Measurements from ENCODE around the gene MAP3K5.
"Not testable (repeated sequence)": the region's sequence is repeated elsewhere in the genome, so short reads cannot be mapped to it uniquely, and the experiment has no call there.

MAP3K5 gene, protein sequence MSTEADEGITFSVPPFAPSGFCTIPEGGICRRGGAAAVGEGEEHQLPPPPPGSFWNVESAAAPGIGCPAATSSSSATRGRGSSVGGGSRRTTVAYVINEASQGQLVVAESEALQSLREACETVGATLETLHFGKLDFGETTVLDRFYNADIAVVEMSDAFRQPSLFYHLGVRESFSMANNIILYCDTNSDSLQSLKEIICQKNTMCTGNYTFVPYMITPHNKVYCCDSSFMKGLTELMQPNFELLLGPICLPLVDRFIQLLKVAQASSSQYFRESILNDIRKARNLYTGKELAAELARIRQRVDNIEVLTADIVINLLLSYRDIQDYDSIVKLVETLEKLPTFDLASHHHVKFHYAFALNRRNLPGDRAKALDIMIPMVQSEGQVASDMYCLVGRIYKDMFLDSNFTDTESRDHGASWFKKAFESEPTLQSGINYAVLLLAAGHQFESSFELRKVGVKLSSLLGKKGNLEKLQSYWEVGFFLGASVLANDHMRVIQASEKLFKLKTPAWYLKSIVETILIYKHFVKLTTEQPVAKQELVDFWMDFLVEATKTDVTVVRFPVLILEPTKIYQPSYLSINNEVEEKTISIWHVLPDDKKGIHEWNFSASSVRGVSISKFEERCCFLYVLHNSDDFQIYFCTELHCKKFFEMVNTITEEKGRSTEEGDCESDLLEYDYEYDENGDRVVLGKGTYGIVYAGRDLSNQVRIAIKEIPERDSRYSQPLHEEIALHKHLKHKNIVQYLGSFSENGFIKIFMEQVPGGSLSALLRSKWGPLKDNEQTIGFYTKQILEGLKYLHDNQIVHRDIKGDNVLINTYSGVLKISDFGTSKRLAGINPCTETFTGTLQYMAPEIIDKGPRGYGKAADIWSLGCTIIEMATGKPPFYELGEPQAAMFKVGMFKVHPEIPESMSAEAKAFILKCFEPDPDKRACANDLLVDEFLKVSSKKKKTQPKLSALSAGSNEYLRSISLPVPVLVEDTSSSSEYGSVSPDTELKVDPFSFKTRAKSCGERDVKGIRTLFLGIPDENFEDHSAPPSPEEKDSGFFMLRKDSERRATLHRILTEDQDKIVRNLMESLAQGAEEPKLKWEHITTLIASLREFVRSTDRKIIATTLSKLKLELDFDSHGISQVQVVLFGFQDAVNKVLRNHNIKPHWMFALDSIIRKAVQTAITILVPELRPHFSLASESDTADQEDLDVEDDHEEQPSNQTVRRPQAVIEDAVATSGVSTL (N-terminal part only)

DNA sequence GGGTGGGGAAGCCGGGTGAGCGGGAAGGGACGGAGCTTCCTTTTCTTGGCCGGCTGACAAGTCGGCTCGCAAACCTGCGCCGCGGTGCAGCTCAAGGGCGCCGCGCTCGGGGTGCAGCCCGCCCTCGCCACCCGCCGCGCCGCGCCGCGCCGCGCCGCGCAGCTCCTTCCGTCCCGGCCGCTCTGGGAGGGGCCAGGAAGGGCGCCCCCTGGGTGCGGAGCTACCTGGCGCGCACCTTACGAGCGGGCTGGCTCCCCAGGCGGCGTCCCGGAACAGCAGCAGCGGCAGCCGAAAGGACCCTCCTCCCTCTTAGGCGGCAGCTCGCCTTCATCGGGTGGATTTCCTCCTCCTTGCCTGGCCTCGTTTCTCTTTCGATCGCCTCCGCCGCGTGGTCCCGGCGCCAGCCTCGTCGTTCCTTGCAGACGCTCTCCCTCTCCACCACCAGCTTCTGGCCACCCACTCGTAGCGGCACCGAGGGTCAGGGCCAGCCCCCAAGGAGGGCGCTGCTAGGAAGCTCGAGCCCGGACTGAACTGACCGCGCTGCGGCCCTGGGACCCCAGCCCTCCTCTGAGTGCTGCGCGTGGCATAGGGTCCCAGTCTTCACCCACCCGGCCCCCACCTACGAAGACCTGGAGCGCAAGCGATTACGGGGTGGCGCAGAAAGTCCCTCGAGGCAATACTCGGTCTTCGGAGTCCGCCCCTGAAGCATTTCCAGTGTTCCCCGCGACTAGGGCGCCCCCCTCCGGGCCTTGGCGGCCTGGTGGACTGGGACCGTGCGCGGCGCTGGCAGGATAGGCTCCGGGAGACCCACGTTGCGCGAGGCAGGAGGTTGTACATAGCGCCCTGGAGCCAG is at the start of gene MAP3K5:
MAP3K5 (minus strand) TSS at position 68 of the 853 bp plus-strand sequence. CDS start 320 bp downstream, outside the sequence.
- peak; percentile 39 for DNase-seq (ENCODE audit: insufficient read length, low spot score)
- TF ChIP-seq POLR2A (IDR thresholded peaks at IDR 0.05; ENCODE audit: low read depth, low read length) = peak; percentile 40; the same call in 1 of the 2 replicates
- FAIRE-seq = no peak

DNA sequence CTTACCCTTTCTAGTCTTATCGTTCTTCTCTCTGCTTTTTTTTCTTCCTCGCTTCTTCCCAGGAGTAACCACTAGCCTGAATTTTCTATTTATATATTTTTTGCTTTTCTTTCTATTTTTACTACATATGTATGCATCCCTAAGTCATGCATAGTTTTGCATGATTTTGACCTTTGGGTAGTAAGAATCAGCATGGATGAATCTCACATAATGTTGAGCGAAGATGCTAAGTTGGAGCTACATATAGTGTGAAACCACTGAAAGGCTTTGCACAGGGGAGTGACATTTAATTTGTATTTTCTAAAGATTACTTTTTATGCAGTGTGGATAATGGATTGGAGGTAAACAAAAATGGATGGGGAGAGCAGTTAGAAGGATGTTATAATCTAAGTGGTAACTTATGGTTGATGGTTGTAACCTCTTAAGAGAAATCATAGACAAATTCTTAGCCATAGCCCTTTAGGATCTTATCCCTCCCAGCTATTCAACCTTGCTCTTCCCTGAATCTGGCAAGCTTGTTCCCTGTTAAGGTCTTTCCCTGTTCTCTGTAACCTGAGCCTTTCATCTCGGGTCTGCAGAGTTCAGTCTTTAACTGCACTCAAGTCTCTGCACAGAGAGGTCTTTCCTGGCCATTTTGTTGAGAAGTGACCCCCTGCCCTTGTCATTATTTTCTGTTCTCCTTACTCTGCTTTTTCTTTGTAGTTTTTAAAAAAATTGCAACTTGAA is 48.2 kb upstream of the MAP3K5 start:
- FAIRE-seq (no peak), DNase-seq (ENCODE audit: insufficient read length, low spot score) (no peak)
- no peak for TF ChIP-seq POLR2A (IDR thresholded peaks at IDR 0.05; ENCODE audit: low read depth, low read length)

DNA sequence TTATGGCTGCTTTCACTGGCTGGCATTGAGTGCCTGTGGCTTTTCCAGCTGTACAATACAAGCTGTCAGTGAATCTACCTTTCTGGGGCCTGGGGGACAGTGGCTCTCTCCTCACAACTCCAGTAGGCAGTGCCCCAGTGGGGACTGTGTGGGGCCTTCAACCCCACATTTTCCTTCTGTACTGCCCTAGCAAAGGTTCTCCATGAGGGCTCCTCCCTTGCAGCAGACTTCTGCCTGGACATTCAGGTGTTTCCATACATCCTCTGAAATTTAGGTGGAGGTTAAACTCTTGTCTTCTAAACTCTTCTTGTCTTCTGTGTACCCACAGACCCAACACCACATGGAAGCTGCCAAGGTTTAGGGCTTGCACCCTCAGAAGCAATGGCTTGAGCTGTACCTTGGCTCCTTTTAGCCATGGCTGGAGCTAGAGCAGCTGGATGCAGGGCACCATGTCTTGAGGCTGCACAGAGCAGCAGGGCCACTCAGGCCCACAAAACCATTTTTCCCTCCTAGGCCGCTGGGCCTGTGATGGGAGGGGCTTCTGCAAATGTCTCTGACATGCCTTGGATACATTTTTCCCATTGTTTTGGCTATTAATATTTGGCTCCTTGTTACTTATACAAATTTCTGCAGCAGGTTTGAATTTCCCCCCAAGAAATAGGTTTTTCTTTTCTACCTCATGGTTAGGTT is 39.7 kb upstream of the MAP3K5 start:
- no peak for FAIRE-seq
- no peak for TF ChIP-seq POLR2A (IDR thresholded peaks at IDR 0.05; ENCODE audit: low read depth, low read length)

DNA sequence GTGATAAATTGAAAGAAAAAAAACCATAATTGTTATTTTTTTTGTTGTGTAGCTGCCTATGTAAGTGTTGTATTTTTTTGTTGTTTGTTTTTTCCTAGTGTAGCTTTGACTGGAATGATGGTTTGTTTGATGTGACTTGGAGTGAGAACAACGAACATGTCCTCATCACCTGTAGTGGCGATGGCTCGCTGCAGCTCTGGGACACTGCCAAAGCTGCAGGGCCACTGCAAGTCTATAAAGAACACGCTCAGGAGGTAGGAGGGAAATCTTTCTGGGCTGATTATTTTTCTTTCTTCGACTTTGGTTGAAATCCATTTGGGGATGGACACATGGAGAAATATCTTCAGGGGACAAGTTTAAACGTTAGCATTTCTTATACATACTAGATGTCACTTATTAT is 33.9 kb upstream of the MAP3K5 start:
- DNase-seq (ENCODE audit: insufficient read length, low spot score) (no peak), FAIRE-seq (no peak)
- no peak for TF ChIP-seq POLR2A (IDR thresholded peaks at IDR 0.05; ENCODE audit: low read depth, low read length)

More for the DNA sequence above, 39.7 kb upstream of the MAP3K5 start:
- DNase-seq (ENCODE audit: insufficient read length, low spot score) = no peak

DNA sequence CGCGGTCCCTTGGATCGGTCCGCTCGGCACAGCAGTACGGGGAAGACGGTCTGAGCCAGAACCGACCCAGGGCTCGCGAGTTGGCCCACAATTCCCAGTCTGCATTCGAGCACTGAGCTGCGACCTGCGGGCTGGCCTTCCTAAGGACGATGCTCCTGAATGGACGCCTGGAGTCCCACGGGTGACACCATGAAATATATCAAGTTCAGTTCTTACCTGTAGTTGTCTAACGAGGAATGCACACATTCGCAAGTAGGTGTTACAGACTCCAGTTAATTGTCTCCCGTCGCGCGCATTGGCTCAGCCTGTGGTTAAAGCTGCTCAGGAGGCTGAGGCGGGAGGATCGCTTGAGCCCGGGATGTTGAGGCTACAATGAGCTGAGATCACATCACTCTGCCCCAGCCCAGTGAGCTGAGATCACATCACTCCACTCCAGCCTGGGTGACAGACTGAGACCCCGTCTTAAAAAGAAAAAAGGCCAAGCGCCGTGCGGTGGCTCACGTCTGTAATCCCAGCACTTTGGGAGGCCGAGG is 30.9 kb upstream of the MAP3K5 start:
- DNase-seq (ENCODE audit: insufficient read length, low spot score) (no peak), FAIRE-seq (no peak)
- no peak for TF ChIP-seq POLR2A (IDR thresholded peaks at IDR 0.05; ENCODE audit: low read depth, low read length)

DNA sequence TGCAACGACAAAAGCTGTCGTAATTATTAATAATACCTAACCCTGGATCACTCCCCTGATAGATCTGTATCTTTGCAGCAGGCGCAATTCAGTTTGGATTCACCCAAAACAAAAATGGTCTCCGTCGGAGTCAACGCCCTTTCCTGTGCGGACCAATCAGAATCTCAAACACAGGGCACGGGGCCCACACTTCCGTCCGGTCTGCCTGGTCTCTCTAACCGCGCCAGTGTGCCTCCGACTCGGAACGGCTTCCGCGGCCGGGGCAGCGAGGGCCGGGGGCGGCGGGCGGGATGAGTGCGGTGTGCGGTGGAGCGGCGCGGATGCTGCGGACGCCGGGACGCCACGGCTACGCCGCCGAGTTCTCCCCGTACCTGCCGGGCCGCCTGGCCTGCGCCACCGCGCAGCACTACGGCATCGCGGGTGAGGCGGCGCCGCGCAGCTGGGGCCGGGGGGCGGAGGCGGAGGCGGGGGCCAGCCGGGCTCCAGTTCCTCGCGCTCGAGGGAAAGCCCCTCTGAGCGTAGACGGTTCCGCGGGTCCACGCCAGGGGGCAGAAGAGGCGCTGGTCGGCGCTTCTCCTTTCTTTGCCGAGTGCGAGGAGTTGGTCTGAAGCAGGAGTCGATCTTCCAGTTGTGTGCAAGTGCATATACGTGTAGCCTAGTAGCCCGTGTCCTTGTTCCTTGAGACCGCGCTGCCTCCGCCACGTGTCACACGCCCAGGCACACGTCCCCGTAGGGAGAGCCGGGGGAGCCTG is 30.3 kb upstream of the MAP3K5 start, which contains the start of gene PEX7:
PEX7 (plus strand) TSS at position 217 of the 752 bp plus-strand sequence; CDS start at position 291, 74 bp downstream.
- DNase-seq (ENCODE audit: insufficient read length, low spot score) = peak; percentile 59
- peak; percentile 81 for TF ChIP-seq POLR2A (IDR thresholded peaks at IDR 0.05; ENCODE audit: low read depth, low read length)
- FAIRE-seq = no peak

DNA sequence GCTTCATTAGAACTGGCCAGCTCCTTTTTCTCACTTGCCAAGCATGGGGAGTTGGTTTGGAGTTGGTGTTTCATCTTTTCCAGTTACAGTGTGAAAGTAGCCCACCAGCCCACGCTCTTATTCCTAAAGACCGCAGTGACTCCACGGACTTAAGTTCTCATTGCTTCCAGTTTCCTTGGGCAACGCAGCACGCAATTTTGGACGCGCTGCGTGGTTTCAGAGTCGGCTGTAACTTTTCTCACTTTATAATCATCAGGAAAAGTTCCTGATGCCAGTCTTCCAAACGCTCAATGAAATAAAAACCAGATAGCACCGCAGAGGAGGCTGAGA is 29.7 kb upstream of the MAP3K5 start:
- no peak for DNase-seq (ENCODE audit: insufficient read length, low spot score)
- no peak for FAIRE-seq
- TF ChIP-seq POLR2A (IDR thresholded peaks at IDR 0.05; ENCODE audit: low read depth, low read length) = no peak

DNA sequence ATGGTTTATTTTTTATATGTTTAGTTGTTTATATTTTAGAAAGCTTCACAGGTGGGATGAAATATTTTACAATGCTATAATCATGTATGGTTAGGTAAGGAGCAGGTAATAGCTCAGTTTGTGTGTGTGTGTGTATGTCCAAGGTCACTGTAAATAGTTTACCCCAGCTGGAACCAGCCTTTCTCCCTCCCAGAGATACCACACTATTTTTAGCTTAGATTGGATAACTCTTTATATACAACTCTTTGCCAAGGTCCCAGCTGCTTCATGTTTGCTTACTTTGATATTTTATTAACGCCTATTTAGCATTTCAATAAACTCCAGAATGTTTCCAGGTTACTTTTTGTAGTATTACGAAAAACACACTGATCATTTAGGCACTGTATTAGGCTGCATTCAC is 28.3 kb upstream of the MAP3K5 start:
- no peak for TF ChIP-seq POLR2A (IDR thresholded peaks at IDR 0.05; ENCODE audit: low read depth, low read length)
- FAIRE-seq (no peak), DNase-seq (ENCODE audit: insufficient read length, low spot score) (no peak)

DNA sequence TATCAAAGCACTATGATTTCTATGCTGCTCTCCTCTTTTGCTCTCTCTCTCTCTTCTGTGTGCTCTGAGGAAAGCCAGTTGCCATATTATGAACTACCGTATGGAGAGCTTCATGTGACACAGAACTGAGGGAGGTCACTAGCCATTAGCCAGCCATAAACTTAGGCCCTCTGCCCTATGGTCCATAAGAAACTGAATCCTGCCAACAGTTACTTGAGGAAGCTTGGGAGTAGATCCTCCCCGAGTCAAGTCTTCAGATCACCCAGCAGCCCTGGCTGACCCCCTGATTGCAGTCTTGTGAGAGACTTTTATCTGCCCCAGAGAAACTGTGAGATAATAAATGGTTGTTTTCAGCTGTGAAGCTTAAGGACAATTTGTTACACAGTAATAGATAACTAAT is 24.4 kb upstream of the MAP3K5 start:
- FAIRE-seq (no peak), DNase-seq (ENCODE audit: insufficient read length, low spot score) (no peak)
- no peak for TF ChIP-seq POLR2A (IDR thresholded peaks at IDR 0.05; ENCODE audit: low read depth, low read length)

DNA sequence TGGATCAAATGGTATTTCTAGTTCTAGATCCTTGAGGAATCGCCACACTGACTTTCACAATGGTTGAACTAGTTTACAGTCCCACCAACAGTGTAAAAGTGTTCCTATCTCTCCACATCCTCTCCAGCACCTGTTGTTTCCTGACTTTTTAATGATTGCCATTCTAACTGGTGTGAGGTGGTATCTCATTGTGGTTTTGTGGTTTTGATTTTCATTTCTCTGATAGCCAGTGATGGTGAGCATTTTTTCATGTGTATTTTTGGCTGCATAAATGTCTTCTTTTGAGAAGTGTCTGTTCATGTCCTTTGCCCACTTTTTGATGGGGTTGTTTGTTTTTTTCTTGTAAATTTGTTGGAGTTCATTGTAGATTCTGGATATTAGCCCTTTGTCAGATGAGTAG is 23.3 kb upstream of the MAP3K5 start:
- FAIRE-seq; DNase-seq (ENCODE audit: insufficient read length, low spot score): not testable (repeated sequence)

DNA sequence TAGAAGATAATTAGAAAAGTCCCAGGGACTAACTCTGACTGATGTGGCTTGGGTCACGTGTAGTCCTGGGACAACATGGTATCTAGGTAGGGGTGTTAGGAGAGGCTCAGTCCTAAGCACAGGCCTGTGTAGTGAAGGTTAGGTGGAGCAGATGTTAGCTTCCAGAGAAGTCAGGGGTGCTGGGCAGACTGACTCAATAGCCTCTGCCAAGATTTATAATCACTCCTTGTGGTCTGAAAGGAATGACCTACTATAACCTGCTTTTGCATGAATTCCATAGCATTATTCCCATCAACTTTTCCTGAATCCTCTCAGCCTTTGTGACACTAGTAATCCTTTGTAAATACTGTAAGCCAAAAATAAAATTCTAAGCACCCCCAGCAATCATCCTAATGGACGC is 19.9 kb upstream of the MAP3K5 start:
- FAIRE-seq = peak; percentile 48

More for the DNA sequence above, 19.9 kb upstream of the MAP3K5 start:
- no peak for TF ChIP-seq POLR2A (IDR thresholded peaks at IDR 0.05; ENCODE audit: low read depth, low read length)
- DNase-seq (ENCODE audit: insufficient read length, low spot score) = no peak

All from H54 (cell line).